Measurements from ENCODE around the gene BAK1.

BAK1 gene

GRCh38 chr6:33578164-33578563, 1.9 kb downstream of the BAK1 start:
- no peak for TF ChIP-seq EGR1 (IDR thresholded peaks at IDR 0.05)

DNA sequence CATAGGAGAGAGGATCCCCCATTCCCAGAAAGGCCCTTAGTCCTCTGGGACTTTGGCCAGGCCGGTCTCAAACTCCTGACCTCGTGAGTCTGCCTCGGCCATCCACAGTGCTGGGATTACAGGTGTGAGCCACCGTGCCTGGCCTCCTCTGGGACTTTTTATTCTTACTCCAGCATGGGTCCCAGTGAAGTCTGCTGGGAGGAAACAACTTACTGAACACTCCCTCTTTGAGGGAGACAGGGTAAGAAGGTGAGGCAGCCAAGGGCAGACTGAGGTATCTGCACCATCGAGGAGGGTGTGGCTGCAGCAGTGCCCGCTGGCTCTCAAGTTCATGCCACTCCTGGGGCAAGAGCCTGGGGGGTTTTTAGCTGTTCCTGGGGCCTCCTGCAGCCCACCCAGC, 2.4 kb downstream of the BAK1 start:
- TF ChIP-seq CREB1 (IDR thresholded peaks at IDR 0.05; ENCODE audit: low read depth) (no peak), CEBPB (IDR thresholded peaks at IDR 0.05) (no peak), MAX (IDR thresholded peaks at IDR 0.05) (no peak), TCF12 (IDR thresholded peaks at IDR 0.05; ENCODE audit: low read depth) (no peak), ZBTB7A (IDR thresholded peaks at IDR 0.05; ENCODE audit: low read depth) (no peak)
- TF ChIP-seq, protein P1, sequence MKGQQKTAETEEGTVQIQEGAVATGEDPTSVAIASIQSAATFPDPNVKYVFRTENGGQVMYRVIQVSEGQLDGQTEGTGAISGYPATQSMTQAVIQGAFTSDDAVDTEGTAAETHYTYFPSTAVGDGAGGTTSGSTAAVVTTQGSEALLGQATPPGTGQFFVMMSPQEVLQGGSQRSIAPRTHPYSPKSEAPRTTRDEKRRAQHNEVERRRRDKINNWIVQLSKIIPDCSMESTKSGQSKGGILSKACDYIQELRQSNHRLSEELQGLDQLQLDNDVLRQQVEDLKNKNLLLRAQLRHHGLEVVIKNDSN (IDR thresholded peaks at IDR 0.05), result no peak
- TF ChIP-seq, protein P2, sequence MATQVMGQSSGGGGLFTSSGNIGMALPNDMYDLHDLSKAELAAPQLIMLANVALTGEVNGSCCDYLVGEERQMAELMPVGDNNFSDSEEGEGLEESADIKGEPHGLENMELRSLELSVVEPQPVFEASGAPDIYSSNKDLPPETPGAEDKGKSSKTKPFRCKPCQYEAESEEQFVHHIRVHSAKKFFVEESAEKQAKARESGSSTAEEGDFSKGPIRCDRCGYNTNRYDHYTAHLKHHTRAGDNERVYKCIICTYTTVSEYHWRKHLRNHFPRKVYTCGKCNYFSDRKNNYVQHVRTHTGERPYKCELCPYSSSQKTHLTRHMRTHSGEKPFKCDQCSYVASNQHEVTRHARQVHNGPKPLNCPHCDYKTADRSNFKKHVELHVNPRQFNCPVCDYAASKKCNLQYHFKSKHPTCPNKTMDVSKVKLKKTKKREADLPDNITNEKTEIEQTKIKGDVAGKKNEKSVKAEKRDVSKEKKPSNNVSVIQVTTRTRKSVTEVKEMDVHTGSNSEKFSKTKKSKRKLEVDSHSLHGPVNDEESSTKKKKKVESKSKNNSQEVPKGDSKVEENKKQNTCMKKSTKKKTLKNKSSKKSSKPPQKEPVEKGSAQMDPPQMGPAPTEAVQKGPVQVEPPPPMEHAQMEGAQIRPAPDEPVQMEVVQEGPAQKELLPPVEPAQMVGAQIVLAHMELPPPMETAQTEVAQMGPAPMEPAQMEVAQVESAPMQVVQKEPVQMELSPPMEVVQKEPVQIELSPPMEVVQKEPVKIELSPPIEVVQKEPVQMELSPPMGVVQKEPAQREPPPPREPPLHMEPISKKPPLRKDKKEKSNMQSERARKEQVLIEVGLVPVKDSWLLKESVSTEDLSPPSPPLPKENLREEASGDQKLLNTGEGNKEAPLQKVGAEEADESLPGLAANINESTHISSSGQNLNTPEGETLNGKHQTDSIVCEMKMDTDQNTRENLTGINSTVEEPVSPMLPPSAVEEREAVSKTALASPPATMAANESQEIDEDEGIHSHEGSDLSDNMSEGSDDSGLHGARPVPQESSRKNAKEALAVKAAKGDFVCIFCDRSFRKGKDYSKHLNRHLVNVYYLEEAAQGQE (IDR thresholded peaks at IDR 0.05; ENCODE audit: low read depth), result no peak

GRCh38 chr6:33577106-33577535, 3.0 kb downstream of the BAK1 start:
- TF ChIP-seq, protein P1 (IDR thresholded peaks at IDR 0.05), result no peak

GRCh38 chr6:33576668-33577067, 3.4 kb downstream of the BAK1 start:
- TF ChIP-seq TEAD4 (IDR thresholded peaks at IDR 0.05) (no peak), CREB1 (IDR thresholded peaks at IDR 0.05; ENCODE audit: low read depth) (no peak), TAF1 (IDR thresholded peaks at IDR 0.05; ENCODE audit: low read depth) (no peak)
- TF ChIP-seq, protein P1 (IDR thresholded peaks at IDR 0.05), result no peak

DNA sequence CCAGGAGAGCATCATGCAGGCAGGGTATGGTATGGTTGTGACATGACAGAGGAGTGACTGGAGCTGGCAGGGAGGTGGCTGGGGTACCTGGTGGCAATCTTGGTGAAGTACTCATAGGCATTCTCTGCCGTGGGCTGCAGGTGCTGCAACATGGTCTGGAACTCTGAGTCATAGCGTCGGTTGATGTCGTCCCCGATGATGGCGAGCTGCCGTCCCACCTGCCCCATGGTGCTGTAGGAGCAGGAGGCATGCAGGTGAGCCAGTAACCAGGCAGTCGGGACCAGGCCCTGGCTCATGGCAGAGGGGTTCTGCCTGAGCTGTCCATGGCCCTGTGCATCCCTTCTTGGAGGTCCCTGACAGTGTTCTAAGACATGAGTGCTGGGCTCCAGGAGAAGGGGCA, 4.9 kb downstream of the BAK1 start:
- no peak for TF ChIP-seq EP300 (IDR thresholded peaks at IDR 0.05; ENCODE audit: borderline replicate concordance)
- TF ChIP-seq, protein P2 (IDR thresholded peaks at IDR 0.05; ENCODE audit: low read depth), result no peak
- TF ChIP-seq RAD21 (IDR thresholded peaks at IDR 0.05; ENCODE audit: low read depth), result no peak
- TF ChIP-seq TCF12 (IDR thresholded peaks at IDR 0.05; ENCODE audit: low read depth), result no peak
- TF ChIP-seq MAX (IDR thresholded peaks at IDR 0.05), result no peak
- no peak for TF ChIP-seq CREB1 (IDR thresholded peaks at IDR 0.05; ENCODE audit: low read depth)
- no peak for TF ChIP-seq TEAD4 (IDR thresholded peaks at IDR 0.05)

- TF ChIP-seq CEBPB (IDR thresholded peaks at IDR 0.05), result no peak
- no peak for TF ChIP-seq RAD21 (IDR thresholded peaks at IDR 0.05; ENCODE audit: low read depth)
- TF ChIP-seq EP300 (IDR thresholded peaks at IDR 0.05; ENCODE audit: borderline replicate concordance), result no peak
- TF ChIP-seq TAF1 (IDR thresholded peaks at IDR 0.05; ENCODE audit: low read depth), result no peak
- no peak for TF ChIP-seq TCF12 (IDR thresholded peaks at IDR 0.05; ENCODE audit: low read depth)
- no peak for TF ChIP-seq TEAD4 (IDR thresholded peaks at IDR 0.05)
- no peak for TF ChIP-seq CREB1 (IDR thresholded peaks at IDR 0.05; ENCODE audit: low read depth)
- no peak for TF ChIP-seq FOXM1 (IDR thresholded peaks at IDR 0.05; ENCODE audit: borderline replicate concordance, low read depth)
- TF ChIP-seq MAX (IDR thresholded peaks at IDR 0.05), result no peak
- TF ChIP-seq NFIC (IDR thresholded peaks at IDR 0.05), result no peak
These were observed 8.3 kb downstream of the BAK1 start for GRCh38 chr6:33571637-33572316.

All from Ishikawa (cell line).